Mucosa of descending colon (tissue), 3 donors: ENCODE data around the gene TUT1. TPM values are rescaled to one million over a fixed set of nuclear protein-coding genes. Genes with fewer than 3 reads are reported as not detected.
"Not testable (repeated sequence)": the region's sequence is repeated elsewhere in the genome, so short reads cannot be mapped to it uniquely, and the experiment has no call there.

ENCODE experiments used
- ATAC-seq: fragments of 200-7000 bp; cut with Tn5 transposase; one replicate; pipeline ENCODE4 v1.9.1; 2020; ENCODE audit warnings: mild to moderate bottlenecking, moderate library complexity
- DNase-seq, 3 donors: peaks; one replicate each; pipeline ENCODE4 v3.0.0-alpha.2; 2020
- H3K36me3 ChIP-seq: fragments of 200-600 bp; one replicate; pipeline ENCODE4 v1.8.0; 2021; ENCODE audit warnings: low read depth, mild to moderate bottlenecking
- H3K4me1 ChIP-seq: fragments of 200-600 bp; one replicate; pipeline ENCODE4 v1.8.0; 2021; ENCODE audit warnings: low read depth, mild to moderate bottlenecking
- H3K4me3 ChIP-seq: fragments of 200-600 bp; one replicate; pipeline ENCODE4 v1.8.0; 2021; ENCODE audit warnings: mild to moderate bottlenecking
- H3K9me3 ChIP-seq: fragments of 200-600 bp; one replicate; pipeline ENCODE4 v1.8.0; 2021; ENCODE audit warnings: mild to moderate bottlenecking
- CTCF ChIP-seq: fragments of 200-600 bp; IDR thresholded peaks from one replicate; pipeline ENCODE4 v1.8.0; 2022; ENCODE audit warnings: antibody characterized with exemption, mild to moderate bottlenecking
- intact Hi-C, 2 donors: fragments of 100-400 bp; cut with DNase I in 1 of 2; cut with micrococcal nuclease in 1 of 2; formaldehyde crosslinking; loops; one replicate each; pipeline versions ENCODE4 v1.11.0 to v1.11.1; 2022; cut with DNase I, micrococcal nuclease
- total RNA-seq, 3 donors: library from RNA; stranded (reverse); fragmentation: NEBNext Ultra II Directional in 2 of 3; extraction: Animal tissue kit (Norgen Biotek cat#: 25700) in 2 of 3; gene quantifications; one replicate each; pipeline versions ENCODE4 v1.2.1 to v1.2.4, GENCODE V29; 2021 to 2023
- donor health status: DM: no; HTN: no; CAD: no; lungs with moderate emphysema.
- donor health status: DM: no; HTN: no; CAD: no.
- donor health status: DM: no; HTN: yes; CAD: no.

Gene TUT1
- total RNA-seq, 3 donors from 2014 or later = 11.9 to 19.8 (median 13.3) TPM

DNA sequence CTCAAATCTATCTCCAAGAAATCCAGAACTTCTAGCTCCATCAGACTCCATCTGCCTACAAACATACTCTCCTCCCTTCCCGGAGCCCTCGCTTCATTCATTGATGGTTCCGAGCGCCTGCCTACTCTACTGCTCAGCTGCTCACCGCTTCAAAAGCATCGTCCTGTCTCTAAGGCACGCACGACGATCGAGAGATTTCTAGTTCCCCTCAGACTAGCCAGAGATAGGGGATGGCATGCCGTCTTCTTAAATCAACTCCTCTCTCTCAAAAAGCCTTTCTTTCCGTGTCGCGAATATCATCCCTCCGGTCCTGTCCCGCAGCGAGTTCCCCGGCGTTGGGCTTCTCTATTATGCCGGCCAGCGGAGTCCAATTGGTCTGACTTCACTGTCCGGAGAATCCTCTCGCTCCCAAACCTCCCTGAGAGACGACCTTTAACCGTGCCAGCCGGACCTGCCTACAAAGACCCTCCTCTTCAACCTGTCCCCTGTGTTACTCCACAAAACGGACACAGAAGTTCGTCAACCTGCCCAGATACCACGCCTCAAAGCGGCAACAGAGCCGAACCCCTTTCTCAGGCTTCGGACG, 18.2 kb downstream of the TUT1 start:
- H3K9me3 ChIP-seq = no peaks in the 10 kb centered on the region
- intact Hi-C loops = no loop called here
- H3K36me3 ChIP-seq = peaks cover 11% of the 10 kb centered on the region
- ATAC-seq (peak; percentile 1), DNase-seq (no peak)
- no peak for TF ChIP-seq CTCF
- peak overlapping the region; percentile 67 for H3K4me3 ChIP-seq
- peaks cover 18% of the 10 kb centered on the region for H3K4me1 ChIP-seq

GRCh38 chr11:62572431-62572830, 18.9 kb downstream of the TUT1 start:
- H3K9me3 ChIP-seq = no peaks in the 10 kb centered on the region
- no peak for TF ChIP-seq CTCF
- H3K36me3 ChIP-seq = peaks cover 11% of the 10 kb centered on the region
- H3K4me3 ChIP-seq = no peak overlapping the region
- ATAC-seq (no peak), DNase-seq (no peak)
- intact Hi-C loops = no loop called here
- H3K4me1 ChIP-seq = peaks cover 18% of the 10 kb centered on the region

DNA sequence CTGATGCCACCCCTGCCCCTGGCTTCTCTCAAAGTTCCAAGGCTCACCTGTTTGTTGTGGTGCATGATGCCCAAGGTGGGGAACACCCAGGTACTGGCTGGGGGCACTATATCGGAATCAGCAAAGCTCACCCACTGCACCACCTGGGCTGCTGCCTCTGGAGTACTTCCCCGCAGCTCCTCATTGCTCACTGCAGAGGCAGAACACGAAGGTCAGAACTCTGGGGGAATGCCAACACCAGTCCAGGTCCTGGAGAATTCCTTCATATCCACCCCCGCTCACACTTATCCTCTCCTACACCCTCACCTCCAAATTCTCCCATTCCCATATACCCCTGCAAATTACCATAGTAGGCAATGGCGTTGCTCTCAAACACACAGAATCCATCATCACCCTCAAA, 19.8 kb downstream of the TUT1 start:
- H3K9me3 ChIP-seq, H3K4me3 ChIP-seq, H3K4me1 ChIP-seq, ATAC-seq, DNase-seq, intact Hi-C loops: not testable (repeated sequence)
- H3K36me3 ChIP-seq = peaks cover 11% of the 10 kb centered on the region

DNA sequence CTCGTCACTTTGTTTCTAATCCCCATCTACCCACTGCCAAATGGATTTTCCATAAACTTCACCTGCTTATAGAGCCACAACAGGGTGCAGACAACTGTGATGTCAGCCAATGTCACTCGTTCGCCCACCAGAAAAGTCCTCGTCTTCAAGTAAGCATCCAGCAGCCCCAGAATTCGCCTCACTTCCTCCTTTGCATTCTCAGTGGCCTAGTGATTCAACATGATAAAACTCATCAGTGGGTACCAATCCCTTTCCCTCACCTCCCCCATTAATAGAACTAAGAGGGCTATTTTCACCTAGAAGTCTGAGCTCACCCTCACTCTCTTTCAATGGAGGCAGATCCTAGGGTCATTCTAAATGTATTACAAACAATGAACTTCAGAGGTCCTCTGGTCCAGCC, 20.4 kb downstream of the TUT1 start:
- ATAC-seq, DNase-seq, intact Hi-C loops, H3K4me1 ChIP-seq, H3K9me3 ChIP-seq, H3K4me3 ChIP-seq: not testable (repeated sequence)
- peaks cover 11% of the 10 kb centered on the region for H3K36me3 ChIP-seq

DNA sequence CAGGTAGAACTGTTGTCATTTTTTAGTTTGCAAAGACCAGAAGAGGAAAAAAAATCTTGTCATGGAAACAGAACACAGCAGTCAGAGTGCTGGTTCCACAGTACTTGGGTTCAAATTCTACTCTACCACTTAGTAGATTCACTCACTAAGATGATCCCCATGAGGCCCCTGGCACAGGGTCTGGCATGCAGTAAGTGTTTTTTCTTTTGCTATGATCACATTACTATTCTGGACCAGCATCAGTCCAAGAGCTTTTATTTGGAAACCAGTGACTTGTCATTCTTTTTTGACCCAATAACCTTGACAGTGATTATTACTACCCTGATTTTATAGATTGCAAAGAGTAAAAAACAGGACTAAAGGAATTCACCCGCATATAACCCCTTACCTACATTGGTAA, 21.7 kb downstream of the TUT1 start:
- ATAC-seq = no peak
- no peak for TF ChIP-seq CTCF
- intact Hi-C loops = no loop called here
- Histone ChIP-seq H3K4me3 (no peak overlapping the region), H3K36me3 (peaks cover 11% of the 10 kb centered on the region), H3K9me3 (no peaks in the 10 kb centered on the region), H3K4me1 (peaks cover 9% of the 10 kb centered on the region)
- no peak for DNase-seq

GRCh38 chr11:62567018-62567633, 24.2 kb downstream of the TUT1 start:
- H3K36me3 ChIP-seq = peaks cover 11% of the 10 kb centered on the region
- H3K4me3 ChIP-seq = no peak overlapping the region
- ATAC-seq = no peak
- H3K9me3 ChIP-seq = no peaks in the 10 kb centered on the region
- no peak for TF ChIP-seq CTCF
- H3K4me1 ChIP-seq = peaks cover 2% of the 10 kb centered on the region
- intact Hi-C loops = no loop called here
- peak in 1 of 3 donors; percentile 10 for DNase-seq
